SK-N-SH (cell line): ENCODE measurements around the gene RSU1.

Experiments
- CTCF ChIP-seq: fragments of 200-600 bp; sonication (generic); IDR thresholded peaks from 2 replicates; pipeline ENCODE4 v1.6.1; 2017; ENCODE audit warnings: antibody characterized with exemption, mild to moderate bottlenecking, moderate library complexity
- EP300 ChIP-seq, 2 experiments: IDR thresholded peaks; 2 replicates each; pipeline versions ENCODE4 v1.4.0 to v1.6.1; 2012; ENCODE audit warnings: borderline replicate concordance in 1 of 2, low read depth in 1 of 2, low read length in 1 of 2
- JUND ChIP-seq: IDR thresholded peaks from 2 replicates; pipeline ENCODE4 v1.4.0; 2012
- REST ChIP-seq: IDR thresholded peaks from 2 replicates; pipeline ENCODE4 v1.6.1; 2012; ENCODE audit warnings: mild to moderate bottlenecking, low read depth, low read length, moderate library complexity
- RFX5 ChIP-seq: IDR thresholded peaks from 2 replicates; pipeline ENCODE4 v1.6.1; 2012; ENCODE audit warnings: mild to moderate bottlenecking, improper control_type of control experiment, low read length
- SIN3A ChIP-seq: IDR thresholded peaks from 2 replicates; pipeline ENCODE4 v1.6.1; 2012; ENCODE audit warnings: low read depth, mild to moderate bottlenecking, low read length, moderate library complexity, borderline replicate concordance
- USF2 ChIP-seq: fragments of 150-350 bp; IDR thresholded peaks from 2 replicates; pipeline ENCODE4 v1.6.1; 2017; ENCODE audit warnings: antibody characterized with exemption, low read length, low read depth, borderline replicate concordance

- TF ChIP-seq RFX5 (no peak), REST (no peak), CTCF (no peak), JUND (no peak), EP300 (IDR thresholded peaks at IDR 0.05; ENCODE audit: borderline replicate concordance in 1 of 2, low read depth in 1 of 2, low read length in 1 of 2) (no peak), SIN3A (no peak), USF2 (no peak)
Measured at GRCh38 chr10:16852624-16853023, 35.4 kb upstream of the RSU1 start.
